IMR-90 (cell line): ENCODE measurements around the gene ZNF549. TPM values are rescaled to one million over a fixed set of nuclear protein-coding genes. Genes with fewer than 3 reads are reported as not detected.

ENCODE experiments used
- ATAC-seq: fragments of 200-7000 bp; cut with Tn5 transposase; 2 replicates; pipeline ENCODE4 v1.9.1; 2020; ENCODE audit warnings: low read depth, mild to moderate bottlenecking, moderate library complexity
- BruUV-seq: library from RNA; stranded (reverse); fragments of 400-500 nt; replicated peaks from 2 replicates; lab custom pipeline; 2021; lab: Mats Ljungman, UMichigan
- CTCF ChIA-PET: fragments of 300-600 bp; formaldehyde crosslinking; extraction: SDS; loops from one replicate; lab custom pipeline; 2021; ENCODE audit warnings: antibody characterized with exemption; lab: Yijun Ruan, JAX
- POLR2A ChIA-PET: fragments of 300-600 bp; sonication (Branson Sonifier 250); formaldehyde crosslinking; loops from one replicate; lab custom pipeline; 2022; ENCODE audit warnings: antibody characterized with exemption; ENCODE audit not compliant: unreplicated experiment; lab: Charles Lee
- DNase-seq: peaks from one replicate; pipeline ENCODE4 v3.0.0; 2013
- H2AFZ ChIP-seq: replicated peaks from 2 replicates; pipeline ENCODE3; 2013; ENCODE audit warnings: low read length, mild to moderate bottlenecking; ENCODE audit not compliant: poor library complexity
- H2AK5ac ChIP-seq: 2 replicates; pipeline ENCODE4 v1.6.1; 2013; ENCODE audit warnings: low read depth, low read length, inconsistent platforms
- H2AK9ac ChIP-seq: replicated peaks from 2 replicates; pipeline ENCODE3; 2013; ENCODE audit warnings: mild to moderate bottlenecking, low read depth, low read length, moderate library complexity; ENCODE audit not compliant: poor library complexity
- H2BK120ac ChIP-seq: 2 replicates; pipeline ENCODE4 v1.6.1; 2013; ENCODE audit warnings: low read depth, low read length, inconsistent platforms
- H2BK15ac ChIP-seq: 3 replicates; pipeline ENCODE4 v1.6.1; 2013; ENCODE audit warnings: low read depth, low read length, inconsistent platforms
- H2BK20ac ChIP-seq: 2 replicates; pipeline ENCODE4 v1.6.1; 2013; ENCODE audit warnings: low read depth, mild to moderate bottlenecking, inconsistent platforms, low read length, moderate library complexity
- H2BK5ac ChIP-seq: 2 replicates; pipeline ENCODE4 v1.6.1; 2013; ENCODE audit warnings: mild to moderate bottlenecking, low read depth, low read length, inconsistent platforms; ENCODE audit not compliant: poor library complexity, severe bottlenecking
- H3K14ac ChIP-seq: replicated peaks from 2 replicates; pipeline ENCODE4 v1.6.1; 2013; ENCODE audit warnings: low read depth, low read length, inconsistent platforms
- H3K18ac ChIP-seq: 2 replicates; pipeline ENCODE4 v1.6.1; 2013; ENCODE audit warnings: low read depth, low read length, control low read depth
- H3K23ac ChIP-seq: 2 replicates; pipeline ENCODE4 v1.6.1; 2013; ENCODE audit warnings: low read depth, low read length, inconsistent platforms
- H3K27ac ChIP-seq: 2 replicates; pipeline ENCODE4 v1.5.1; 2013; ENCODE audit warnings: mild to moderate bottlenecking, control low read depth, low read length; ENCODE audit not compliant: insufficient read depth
- H3K27me3 ChIP-seq: 2 replicates; pipeline ENCODE4 v1.6.1; 2013; ENCODE audit warnings: low read length; ENCODE audit not compliant: control insufficient read depth, insufficient read depth
- H3K36me3 ChIP-seq: 2 replicates; pipeline ENCODE4 v1.6.1; 2013; ENCODE audit warnings: low read length, mixed read lengths; ENCODE audit not compliant: control insufficient read depth, insufficient read depth
- H3K4ac ChIP-seq: 2 replicates; pipeline ENCODE4 v1.6.1; 2013; ENCODE audit warnings: low read depth, low read length, inconsistent platforms
- H3K4me1 ChIP-seq: 2 replicates; pipeline ENCODE4 v1.6.1; 2013; ENCODE audit warnings: low read length, mixed read lengths; ENCODE audit not compliant: control insufficient read depth, insufficient read depth
- H3K4me2 ChIP-seq: 2 replicates; pipeline ENCODE4 v1.6.1; 2013; ENCODE audit warnings: low read depth, mild to moderate bottlenecking, control low read depth, low read length, moderate library complexity
- H3K4me3 ChIP-seq: 2 replicates; pipeline ENCODE4 v1.5.1; 2013; ENCODE audit warnings: low read depth, mild to moderate bottlenecking, control low read depth, low read length, moderate library complexity; ENCODE audit not compliant: insufficient read depth
- H3K56ac ChIP-seq: 2 replicates; pipeline ENCODE4 v1.6.1; 2013; ENCODE audit warnings: low read length, inconsistent platforms; ENCODE audit not compliant: insufficient read depth; ENCODE audit errors: extremely low read depth
- H3K79me1 ChIP-seq, 2 experiments: 2 replicates each; pipeline ENCODE4 v1.6.1; 2013; ENCODE audit warnings: low read length in 2 of 2, inconsistent platforms in 1 of 2, low read depth in 1 of 2
- H3K9ac ChIP-seq: 2 replicates; pipeline ENCODE4 v1.6.1; 2013; ENCODE audit warnings: low read depth, low read length, control low read depth
- H3K9me1 ChIP-seq: 2 replicates; pipeline ENCODE4 v1.6.1; 2013; ENCODE audit warnings: low read length, inconsistent platforms; ENCODE audit not compliant: insufficient read depth
- H3K9me3 ChIP-seq: 2 replicates; pipeline ENCODE4 v1.6.1; 2013; ENCODE audit warnings: low read length; ENCODE audit not compliant: control insufficient read depth, insufficient read depth
- H4K20me1 ChIP-seq: 2 replicates; pipeline ENCODE4 v1.6.1; 2013; ENCODE audit warnings: low read length, inconsistent platforms; ENCODE audit not compliant: insufficient read depth
- H4K5ac ChIP-seq: 2 replicates; pipeline ENCODE4 v1.6.1; 2013; ENCODE audit warnings: mild to moderate bottlenecking, low read depth, low read length, control low read depth
- H4K8ac ChIP-seq, 2 experiments: 2 replicates each; pipeline ENCODE4 v1.6.1; 2013; ENCODE audit warnings: low read depth in 2 of 2, low read length in 2 of 2, control low read depth in 1 of 2, inconsistent platforms in 1 of 2
- H4K91ac ChIP-seq: 2 replicates; pipeline ENCODE4 v1.6.1; 2013; ENCODE audit warnings: low read depth, low read length, inconsistent platforms; ENCODE audit not compliant: insufficient read depth
- BHLHE40 ChIP-seq: fragments of 150-350 bp; IDR thresholded peaks from 2 replicates; pipeline ENCODE4 v1.6.1; 2016; ENCODE audit warnings: mild to moderate bottlenecking, low read depth, low read length
- CHD1 ChIP-seq: IDR thresholded peaks from 2 replicates; pipeline ENCODE4 v1.6.1; 2012; ENCODE audit warnings: low read depth, low read length, improper control_type of control experiment
- ELK1 ChIP-seq: fragments of 150-350 bp; IDR thresholded peaks from 2 replicates; pipeline ENCODE4 v1.6.1; 2016; ENCODE audit warnings: low read depth, mild to moderate bottlenecking, low read length, moderate library complexity, borderline replicate concordance
- FOS ChIP-seq: fragments of 150-350 bp; IDR thresholded peaks from 2 replicates; pipeline ENCODE4 v1.6.1; 2016; ENCODE audit warnings: low read depth, low read length
- MAZ ChIP-seq: IDR thresholded peaks from 2 replicates; pipeline ENCODE4 v1.6.1; 2012; ENCODE audit warnings: low read depth, mild to moderate bottlenecking, low read length, improper control_type of control experiment, moderate library complexity, borderline replicate concordance
- MXI1 ChIP-seq: IDR thresholded peaks from 2 replicates; pipeline ENCODE4 v1.6.1; 2012; ENCODE audit warnings: low read depth, mild to moderate bottlenecking, low read length, moderate library complexity, borderline replicate concordance
- NFE2L2 ChIP-seq: fragments of 150-350 bp; IDR thresholded peaks from 2 replicates; pipeline ENCODE4 v1.6.1; 2016; ENCODE audit warnings: low read depth, mild to moderate bottlenecking, low read length
- RCOR1 ChIP-seq: IDR thresholded peaks from 2 replicates; pipeline ENCODE4 v1.6.1; 2012; ENCODE audit warnings: mild to moderate bottlenecking, low read length, improper control_type of control experiment; ENCODE audit not compliant: insufficient replicate concordance
- SMC3 ChIP-seq: fragments of 150-350 bp; IDR thresholded peaks from 2 replicates; pipeline ENCODE4 v1.6.1; 2016; ENCODE audit warnings: low read depth, mild to moderate bottlenecking, antibody characterized with exemption, low read length, moderate library complexity
- USF2 ChIP-seq: fragments of 150-350 bp; IDR thresholded peaks from 2 replicates; pipeline ENCODE4 v1.6.1; 2017; ENCODE audit warnings: mild to moderate bottlenecking, antibody characterized with exemption, low read length, low read depth
- WGBS, 2 experiments: methylation state at CpG; one replicate each; pipeline versions ENCODE4 v1.1.5 to v1.1.7; 2013; ENCODE audit warnings: missing lambda C conversion rate in 2 of 2; ENCODE audit not compliant: insufficient read length in 1 of 2; ENCODE audit errors: extremely low coverage in 2 of 2; 5-methylcytosine and 5-hydroxymethylcytosine counted together
- dilution Hi-C: fragments of 300-500 bp; cut with HindIII; formaldehyde crosslinking; loops from one replicate; pipeline ENCODE4 v1.14.3; 2018; ENCODE audit warnings: low sequenced_read_pairs; ENCODE audit not compliant: unreplicated experiment
- in situ Hi-C: fragments of 300-500 bp; cut with MboI; formaldehyde crosslinking; loops from 3 replicates; pipeline ENCODE4 v1.14.3; 2019; ENCODE audit warnings: low sequenced_read_pairs, inconsistent platforms, mixed read lengths
- intact Hi-C: fragments of 100-400 bp; cut with micrococcal nuclease; formaldehyde crosslinking; loops from 2 replicates; pipeline ENCODE4 v1.10.0; 2022
- polyA plus RNA-seq, 3 experiments: library from polyadenylated mRNA; depleted of rRNA; stranded (reverse); fragments of >200 nt; gene quantifications; 2 replicates each; pipeline ENCODE4 v1.2.3, GENCODE V29; 2012; ENCODE audit warnings: low replicate concordance in 1 of 3
- total RNA-seq: library from RNA; depleted of rRNA; stranded (reverse); fragments of >200 nt; gene quantifications from 2 replicates; pipeline ENCODE4 v1.2.3, GENCODE V29; 2012

ZNF549 gene
- total and polyA plus RNA-seq, 2 of the 4 experiments (the other 2 are of a cell fraction) = 2.4 to 8.6 TPM

- Histone ChIP-seq H3K9me3 (peaks cover 84% of the 10 kb centered on the region), H3K56ac (no peak overlapping the region), H4K91ac (no peak overlapping the region), H3K14ac (no peak overlapping the region), H2AK5ac (no peak overlapping the region), H3K9me1 (no peaks in the 10 kb centered on the region), H2BK20ac (no peak overlapping the region), H3K36me3 (peaks cover 71% of the 10 kb centered on the region), H4K8ac (no peak overlapping the region), H3K4me3 (no peak overlapping the region), H2BK15ac (no peak overlapping the region), H3K4ac (no peak overlapping the region), H3K4me2 (no peak overlapping the region), H3K18ac (no peak overlapping the region), H2BK120ac (no peak overlapping the region), H2AFZ (no peak overlapping the region), H2BK5ac (no peak overlapping the region), H3K27me3 (no peaks in the 10 kb centered on the region), H4K20me1 (no peaks in the 10 kb centered on the region), H2AK9ac (no peak overlapping the region), H4K5ac (no peak overlapping the region), H3K79me1 (peaks cover 7 to 21% of the 10 kb centered on the region in 2 experiments), H3K23ac (no peak overlapping the region), H3K9ac (no peak overlapping the region), H3K4me1 (no peaks in the 10 kb centered on the region), H3K27ac (no peak overlapping the region)
- CTCF ChIA-PET = no interaction called here
- intact Hi-C loops = no loop called here
- no peak for DNase-seq
- no CpG with 5 or more reads among the region's 7 CpGs for WGBS, 2 experiments
- in situ Hi-C loops = no loop called here
- POLR2A ChIA-PET = no interaction called here
- TF ChIP-seq RCOR1 = no peak
- no peak for TF ChIP-seq USF2
- no peak for TF ChIP-seq FOS
- TF ChIP-seq NFE2L2 = no peak
- no peak for TF ChIP-seq CHD1
- no peak for TF ChIP-seq SMC3
- no peak for TF ChIP-seq MXI1
- no peak for TF ChIP-seq ELK1
- no peak for TF ChIP-seq MAZ
- TF ChIP-seq BHLHE40 = no peak
- BruUV-seq = no TSS peak
- no peak for ATAC-seq
- dilution Hi-C loops = no loop called here
Observed at GRCh38 chr19:57537953-57538547, 10.9 kb downstream of the ZNF549 start.
